ENCODE data around the gene RTTN.

DNA sequence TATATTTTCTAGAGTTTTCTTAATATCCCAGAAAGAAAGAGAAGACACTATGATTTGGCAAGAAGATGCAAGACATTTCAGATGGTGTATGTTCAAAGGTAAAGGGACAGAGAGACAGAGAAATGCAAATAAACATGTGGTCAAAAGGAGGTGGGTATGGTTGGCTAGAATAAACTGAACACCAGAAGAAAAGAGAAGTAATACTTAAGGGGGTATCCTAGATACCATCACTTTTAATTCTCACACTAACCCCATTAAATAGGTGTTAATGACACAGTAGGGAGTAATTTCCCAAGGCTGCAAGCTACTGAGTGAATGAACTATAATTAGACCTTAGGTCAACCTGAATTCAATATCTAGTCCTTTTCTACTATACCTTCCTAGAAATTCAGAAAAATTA, 146.6 kb downstream of the RTTN start:
- TF ChIP-seq GATA2 (IDR thresholded peaks at IDR 0.05; ENCODE audit: low read depth, low read length) (no peak), GATA3 (IDR thresholded peaks at IDR 0.05; ENCODE audit: low read depth, low read length) (no peak)
